Panc1 (cell line): ENCODE measurements around the gene NTM.

Source experiments
- CTCF ChIP-seq: fragments of 450-650 bp; IDR thresholded peaks from 2 replicates; pipeline ENCODE4 v1.5.1; 2017; ENCODE audit warnings: mild to moderate bottlenecking
- POLR2AphosphoS5 ChIP-seq: IDR thresholded peaks from 2 replicates; pipeline ENCODE4 v1.6.1; 2012; ENCODE audit warnings: mild to moderate bottlenecking, low read depth, low read length, moderate library complexity

- TF ChIP-seq CTCF (no peak), POLR2AphosphoS5 (no peak)
Observed at GRCh38 chr11:131506348-131506747, 135.9 kb downstream of the NTM start.
